Astrocyte (in vitro differentiated cells and primary cell): Measurements from ENCODE around the gene NELFA. TPM values are rescaled to one million over a fixed set of nuclear protein-coding genes. Genes with fewer than 3 reads are reported as not detected.

Source experiments
- DNase-seq: peaks from one replicate; pipeline ENCODE4 v3.0.0-alpha.2; 2010; ENCODE audit warnings: low read depth
- FAIRE-seq: peaks from 2 replicates; lab custom pipeline; 2011; peaks lifted over from hg19 to GRCh38; lab: Jason Lieb, UNC
- H2AFZ ChIP-seq: 2 replicates; pipeline ENCODE4 v1.6.0; 2012; ENCODE audit warnings: low read depth, low read length, inconsistent platforms
- H3K27ac ChIP-seq: 2 replicates; pipeline ENCODE4 v1.5.1; 2011; ENCODE audit warnings: low read depth, low read length, inconsistent platforms
- H3K27me3 ChIP-seq: 2 replicates; pipeline ENCODE4 v1.6.0; 2011; ENCODE audit warnings: low read length, inconsistent platforms; ENCODE audit not compliant: insufficient read depth
- H3K36me3 ChIP-seq: 2 replicates; pipeline ENCODE4 v1.5.1; 2011; ENCODE audit warnings: low read length, inconsistent platforms; ENCODE audit not compliant: insufficient read depth
- H3K4me1 ChIP-seq: 2 replicates; pipeline ENCODE4 v1.5.1; 2011; ENCODE audit warnings: low read length, inconsistent platforms; ENCODE audit not compliant: insufficient read depth
- H3K4me2 ChIP-seq: 2 replicates; pipeline ENCODE4 v1.6.0; 2012; ENCODE audit warnings: low read length, inconsistent platforms
- H3K4me3 ChIP-seq: 2 replicates; pipeline ENCODE4 v1.5.1; 2011; ENCODE audit warnings: low read depth, mild to moderate bottlenecking, low read length, inconsistent platforms; ENCODE audit not compliant: insufficient read depth
- H3K79me2 ChIP-seq: 2 replicates; pipeline ENCODE4 v1.6.0; 2012; ENCODE audit warnings: mild to moderate bottlenecking, low read length, inconsistent platforms; ENCODE audit not compliant: insufficient read depth
- H3K9ac ChIP-seq: 2 replicates; pipeline ENCODE4 v1.6.0; 2012; ENCODE audit warnings: mild to moderate bottlenecking, low read length, inconsistent platforms
- H3K9me3 ChIP-seq: 2 replicates; pipeline ENCODE4 v1.5.1; 2012; ENCODE audit warnings: low read depth, mild to moderate bottlenecking, low read length, inconsistent platforms; ENCODE audit not compliant: insufficient read depth
- H4K20me1 ChIP-seq: 2 replicates; pipeline ENCODE4 v1.6.0; 2012; ENCODE audit warnings: low read length, inconsistent platforms; ENCODE audit not compliant: insufficient read depth
- H3K27ac Mint-ChIP-seq: one replicate; pipeline ENCODE4 v1.8.0; 2021; ENCODE audit warnings: mild to moderate bottlenecking, mixed read lengths; ENCODE audit not compliant: unreplicated experiment
- H3K27me3 Mint-ChIP-seq: one replicate; pipeline ENCODE4 v1.8.0; 2021; ENCODE audit warnings: low read depth, mixed read lengths; ENCODE audit not compliant: unreplicated experiment
- H3K36me3 Mint-ChIP-seq: one replicate; pipeline ENCODE4 v1.8.0; 2021; ENCODE audit warnings: low read depth, mixed read lengths; ENCODE audit not compliant: unreplicated experiment
- H3K4me1 Mint-ChIP-seq: one replicate; pipeline ENCODE4 v1.8.0; 2021; ENCODE audit warnings: low read depth, mixed read lengths; ENCODE audit not compliant: unreplicated experiment
- H3K4me3 Mint-ChIP-seq: one replicate; pipeline ENCODE4 v1.8.0; 2021; ENCODE audit warnings: mild to moderate bottlenecking, moderate library complexity, mixed read lengths; ENCODE audit not compliant: unreplicated experiment
- H3K9me3 Mint-ChIP-seq: one replicate; pipeline ENCODE4 v1.8.0; 2021; ENCODE audit warnings: mild to moderate bottlenecking, mixed read lengths; ENCODE audit not compliant: unreplicated experiment
- EZH2 ChIP-seq: IDR thresholded peaks from 2 replicates; pipeline ENCODE4 v1.6.1; 2012; ENCODE audit warnings: mild to moderate bottlenecking, low read length, inconsistent platforms; ENCODE audit not compliant: insufficient read depth
- total RNA-seq: library from RNA; stranded (reverse); gene quantifications from 2 replicates; pipeline ENCODE4 v1.2.1, GENCODE V29; 2021
- TF ChIP-seq, protein P1 (sequence below): IDR thresholded peaks from 2 replicates; pipeline ENCODE4 v1.5.1; 2011; ENCODE audit warnings: low read depth, mild to moderate bottlenecking, inconsistent platforms, low read length, moderate library complexity; ENCODE audit not compliant: insufficient read depth

NELFA gene
- total RNA-seq, 1 donor from 2014 or later, result 24.5 TPM

DNA sequence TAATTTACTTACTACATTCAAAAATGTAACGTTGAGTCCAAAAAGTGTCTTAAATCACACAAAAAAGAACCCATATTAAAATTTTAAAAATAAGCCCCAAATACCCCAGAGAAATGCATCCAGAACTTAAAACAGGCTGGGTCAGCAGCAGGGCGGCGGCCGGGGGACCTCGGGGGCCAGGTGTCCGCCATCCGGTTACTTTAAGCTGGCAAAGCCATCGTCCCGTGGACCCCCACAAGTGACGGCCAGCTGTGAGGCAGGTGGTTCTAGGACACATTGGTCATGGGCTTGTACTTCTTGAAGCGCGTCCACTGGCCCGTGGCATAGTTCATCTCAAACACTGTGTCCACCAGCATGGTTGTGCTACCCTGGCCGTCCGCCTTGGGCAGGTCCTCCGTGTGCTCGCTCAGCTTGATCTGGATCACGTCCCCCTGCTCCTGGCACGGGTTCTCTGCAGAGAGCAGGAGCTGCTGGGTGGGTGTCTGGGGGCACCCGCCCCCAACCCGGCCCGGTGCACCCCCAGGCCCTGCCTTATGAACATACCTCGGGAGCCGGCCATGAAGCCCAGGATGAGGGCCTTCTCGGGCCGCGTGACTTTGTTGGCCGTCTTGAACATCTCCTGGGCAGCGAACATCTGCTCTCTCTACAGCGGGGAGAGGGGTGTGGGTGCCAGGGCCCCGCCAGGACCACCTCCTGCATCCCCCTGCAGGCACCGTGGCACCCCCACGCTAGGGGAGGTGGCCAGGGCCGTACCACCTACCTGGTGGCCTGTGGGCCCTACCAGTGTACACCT, 25.5 kb downstream of the NELFA start:
- H3K4me3 Mint-ChIP-seq, result no peak overlapping the region
- Histone ChIP-seq H3K9ac (no peak overlapping the region), H3K36me3 (peaks cover 21% of the 10 kb centered on the region), H3K79me2 (peaks cover 4% of the 10 kb centered on the region), H3K27ac (no peak overlapping the region), H3K4me1 (no peaks in the 10 kb centered on the region), H4K20me1 (peaks cover 14% of the 10 kb centered on the region), H3K27me3 (no peaks in the 10 kb centered on the region), H2AFZ (no peak overlapping the region), H3K9me3 (no peaks in the 10 kb centered on the region), H3K4me2 (no peak overlapping the region), H3K4me3 (no peak overlapping the region)
- no peak for FAIRE-seq
- H3K9me3 Mint-ChIP-seq, result no peaks in the 10 kb centered on the region
- no peaks in the 10 kb centered on the region for H3K4me1 Mint-ChIP-seq
- H3K27ac Mint-ChIP-seq, result no peak overlapping the region
- H3K27me3 Mint-ChIP-seq, result no peaks in the 10 kb centered on the region
- H3K36me3 Mint-ChIP-seq, result peaks cover 8% of the 10 kb centered on the region
- no peak for DNase-seq
- TF ChIP-seq, protein P1, sequence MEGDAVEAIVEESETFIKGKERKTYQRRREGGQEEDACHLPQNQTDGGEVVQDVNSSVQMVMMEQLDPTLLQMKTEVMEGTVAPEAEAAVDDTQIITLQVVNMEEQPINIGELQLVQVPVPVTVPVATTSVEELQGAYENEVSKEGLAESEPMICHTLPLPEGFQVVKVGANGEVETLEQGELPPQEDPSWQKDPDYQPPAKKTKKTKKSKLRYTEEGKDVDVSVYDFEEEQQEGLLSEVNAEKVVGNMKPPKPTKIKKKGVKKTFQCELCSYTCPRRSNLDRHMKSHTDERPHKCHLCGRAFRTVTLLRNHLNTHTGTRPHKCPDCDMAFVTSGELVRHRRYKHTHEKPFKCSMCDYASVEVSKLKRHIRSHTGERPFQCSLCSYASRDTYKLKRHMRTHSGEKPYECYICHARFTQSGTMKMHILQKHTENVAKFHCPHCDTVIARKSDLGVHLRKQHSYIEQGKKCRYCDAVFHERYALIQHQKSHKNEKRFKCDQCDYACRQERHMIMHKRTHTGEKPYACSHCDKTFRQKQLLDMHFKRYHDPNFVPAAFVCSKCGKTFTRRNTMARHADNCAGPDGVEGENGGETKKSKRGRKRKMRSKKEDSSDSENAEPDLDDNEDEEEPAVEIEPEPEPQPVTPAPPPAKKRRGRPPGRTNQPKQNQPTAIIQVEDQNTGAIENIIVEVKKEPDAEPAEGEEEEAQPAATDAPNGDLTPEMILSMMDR, result no peak
- TF ChIP-seq EZH2, result no peak

DNA sequence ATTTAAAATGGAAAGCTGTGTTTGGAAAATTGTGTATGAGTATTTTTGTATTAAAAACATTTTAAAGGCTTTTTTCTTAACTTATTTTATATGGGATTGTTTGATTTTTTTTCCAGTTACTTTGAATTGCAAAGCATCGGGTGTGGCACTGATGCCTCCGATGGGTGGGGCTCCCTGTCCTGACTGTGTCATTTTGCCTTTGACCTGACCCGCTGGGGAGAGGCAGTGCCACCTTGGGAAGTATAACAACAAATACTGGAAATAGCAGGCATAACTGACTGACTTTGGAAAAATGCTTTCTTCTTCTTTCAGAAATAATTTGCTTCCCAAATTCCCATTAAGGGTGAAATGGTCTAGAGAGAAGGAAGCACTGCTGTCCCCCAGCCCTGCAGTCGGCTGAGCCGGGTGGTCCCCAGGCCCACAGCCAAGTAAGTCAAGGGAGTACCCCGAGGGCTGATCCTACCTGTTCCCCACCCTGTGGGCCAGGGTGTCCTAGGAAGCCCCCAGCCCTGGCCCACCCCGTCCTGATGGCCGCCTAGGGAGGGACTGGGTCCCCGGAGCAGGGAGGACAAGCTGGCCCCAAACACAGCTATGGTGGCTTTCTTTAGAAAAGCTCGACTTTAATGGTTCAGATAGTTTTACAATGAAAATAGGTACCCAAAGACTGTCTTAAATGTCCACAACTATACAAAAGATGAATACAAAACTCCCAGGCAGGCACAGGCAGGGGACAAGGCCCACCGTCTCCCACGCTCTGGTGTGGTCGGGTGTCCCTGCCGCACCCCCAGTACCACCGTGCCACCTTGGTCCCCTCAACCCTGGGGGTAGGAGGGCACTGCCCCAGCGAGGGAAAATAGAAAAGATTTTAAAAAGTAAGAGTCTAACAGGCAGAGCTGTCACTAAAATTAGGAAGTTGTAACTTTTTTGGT, 26.4 kb downstream of the NELFA start:
- Histone ChIP-seq H3K9ac (no peak overlapping the region), H3K27ac (no peak overlapping the region), H3K36me3 (peaks cover 24% of the 10 kb centered on the region), H3K4me2 (no peak overlapping the region), H3K27me3 (no peaks in the 10 kb centered on the region), H4K20me1 (peaks cover 14% of the 10 kb centered on the region), H3K4me1 (no peaks in the 10 kb centered on the region), H3K4me3 (no peak overlapping the region), H3K79me2 (peaks cover 4% of the 10 kb centered on the region), H2AFZ (no peak overlapping the region), H3K9me3 (no peaks in the 10 kb centered on the region)
- H3K9me3 Mint-ChIP-seq, result no peaks in the 10 kb centered on the region
- FAIRE-seq, result no peak
- no peak for TF ChIP-seq EZH2
- TF ChIP-seq, protein P1, result no peak
- H3K27me3 Mint-ChIP-seq, result no peaks in the 10 kb centered on the region
- peaks cover 5% of the 10 kb centered on the region for H3K36me3 Mint-ChIP-seq
- no peak for DNase-seq
- H3K27ac Mint-ChIP-seq, result no peak overlapping the region
- no peak overlapping the region for H3K4me3 Mint-ChIP-seq
- H3K4me1 Mint-ChIP-seq, result no peaks in the 10 kb centered on the region
